HEK293T (cell line): Measurements from ENCODE around the gene MOK.

Source experiments
- CTBP1 ChIP-seq: fragments of 450-650 bp; IDR thresholded peaks from 2 replicates; pipeline ENCODE4 v1.6.1; 2016; ENCODE audit warnings: borderline replicate concordance
- FOXA1 ChIP-seq: fragments of 450-650 bp; IDR thresholded peaks from 2 replicates; pipeline ENCODE4 v1.6.1; 2016; ENCODE audit warnings: mild to moderate bottlenecking
- FOXM1 ChIP-seq: fragments of 450-650 bp; IDR thresholded peaks from 2 replicates; pipeline ENCODE4 v1.6.1; 2017; ENCODE audit warnings: mild to moderate bottlenecking, borderline replicate concordance
- LEF1 ChIP-seq: fragments of 450-650 bp; IDR thresholded peaks from 2 replicates; pipeline ENCODE4 v1.6.1; 2017; ENCODE audit warnings: mild to moderate bottlenecking, borderline replicate concordance
- SP1 ChIP-seq: fragments of 450-650 bp; IDR thresholded peaks from 2 replicates; pipeline ENCODE4 v1.6.1; 2017
- TARDBP ChIP-seq: fragments of 450-650 bp; IDR thresholded peaks from 2 replicates; pipeline ENCODE4 v1.6.1; 2016

DNA sequence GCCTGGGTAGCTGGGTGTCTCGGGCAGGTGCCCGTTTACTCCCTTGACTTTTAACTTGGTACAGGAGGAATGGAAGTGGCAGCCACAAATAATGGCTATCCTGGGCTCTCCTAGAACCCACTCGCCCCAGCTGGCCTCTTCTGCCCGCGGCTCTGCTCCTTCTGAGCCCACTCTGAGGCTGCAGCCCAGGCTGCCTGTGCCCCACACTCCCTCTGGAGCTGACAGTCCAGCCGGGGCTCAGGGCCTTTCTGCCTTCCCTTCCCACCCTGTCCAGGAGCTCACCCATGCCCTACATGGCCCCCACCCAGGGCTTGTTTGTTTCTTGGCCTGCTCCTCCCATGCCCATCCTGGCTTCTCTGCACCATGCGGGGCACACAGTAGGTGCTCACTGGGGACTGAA lies 30.2 kb upstream of the MOK start:
- TF ChIP-seq TARDBP (no peak), LEF1 (no peak), CTBP1 (no peak), FOXM1 (no peak), SP1 (no peak), FOXA1 (no peak)
